B cell (primary cell): Measurements from ENCODE around the gene PCDHGB6. TPM values are rescaled to one million over a fixed set of nuclear protein-coding genes. Genes with fewer than 3 reads are reported as not detected.
A peak's percentile ranks its signal among the peaks of the same experiment; 100 is the strongest.

ENCODE experiments used
- ATAC-seq: fragments of 200-7000 bp; cut with Tn5 transposase; one replicate; pipeline ENCODE4 v1.10.0; 2021; ENCODE audit warnings: low read depth, mild to moderate bottlenecking, moderate number of reproducible peaks, moderate library complexity
- CTCF ChIA-PET: fragments of 350-600 bp; sonication (Branson Sonifier 250); formaldehyde crosslinking; loops from one replicate; lab custom pipeline; 2021; ENCODE audit warnings: antibody characterized with exemption, inconsistent platforms; lab: Charles Lee
- POLR2A ChIA-PET: fragments of 350-600 bp; sonication (Branson Sonifier 250); formaldehyde crosslinking; loops from one replicate; lab custom pipeline; 2021; ENCODE audit warnings: antibody characterized with exemption; lab: Charles Lee
- DNase-seq: peaks from one replicate; pipeline ENCODE4 v3.0.0; 2013
- H2AFZ ChIP-seq: 2 replicates; pipeline ENCODE4 v1.6.1; 2012; ENCODE audit warnings: mild to moderate bottlenecking, low read depth, low read length; ENCODE audit not compliant: insufficient read depth, poor library complexity, severe bottlenecking
- H3K27ac ChIP-seq, 2 donors: 1 replicate in 1 of 2; 2 replicates in 1 of 2; pipeline ENCODE4 v1.5.1; 2012 to 2013; ENCODE audit warnings: low read length in 2 of 2, mild to moderate bottlenecking in 2 of 2, moderate library complexity in 1 of 2
- H3K27me3 ChIP-seq, 4 experiments: fragments of 200-600 bp in 1 of 4; sonication (generic) in 1 of 4; replicated peaks in 1 of 4; 1 replicate in 2 of 4; 2 replicates in 2 of 4; pipeline versions ENCODE4 v1.6.1 to v1.7.0; 2013 to 2016; ENCODE audit warnings: low read length in 3 of 4, mild to moderate bottlenecking in 2 of 4, mixed read lengths in 1 of 4, moderate library complexity in 1 of 4; ENCODE audit not compliant: insufficient read depth in 4 of 4, control insufficient read depth in 3 of 4; ENCODE audit errors: control extremely low read depth in 1 of 4
- H3K36me3 ChIP-seq, 2 experiments: replicated peaks in 1 of 2; 1 replicate in 1 of 2; 2 replicates in 1 of 2; pipeline versions ENCODE4 v1.6.1 to v1.7.1; 2013; ENCODE audit warnings: low read length in 1 of 2; ENCODE audit not compliant: insufficient read depth in 2 of 2, control insufficient read depth in 1 of 2; ENCODE audit errors: control extremely low read depth in 1 of 2, extremely low read depth in 1 of 2
- H3K4me1 ChIP-seq, 2 donors: fragments of 200-600 bp in 1 of 2; sonication (generic) in 1 of 2; 1 replicate in 1 of 2; 2 replicates in 1 of 2; pipeline versions ENCODE4 v1.5.1 to v1.6.1; 2013 to 2017; ENCODE audit warnings: low read length in 2 of 2; ENCODE audit not compliant: control insufficient read depth in 2 of 2, insufficient read depth in 2 of 2
- H3K4me2 ChIP-seq: replicated peaks from 2 replicates; pipeline ENCODE3; 2012; ENCODE audit warnings: mild to moderate bottlenecking, low read depth, low read length; ENCODE audit not compliant: poor library complexity, severe bottlenecking
- H3K4me3 ChIP-seq, 5 experiments: fragments of 200-600 bp in 1 of 5; sonication (generic) in 1 of 5; 1 replicate in 3 of 5; 2 replicates in 2 of 5; pipeline versions ENCODE4 v1.5.1 to v1.7.0; 2011 to 2016; ENCODE audit warnings: low read length in 4 of 5, mild to moderate bottlenecking in 4 of 5, low read depth in 2 of 5, control low read depth in 1 of 5, moderate library complexity in 1 of 5; ENCODE audit not compliant: insufficient read depth in 1 of 5; ENCODE audit errors: control extremely low read depth in 1 of 5, extremely low read depth in 1 of 5
- H3K79me2 ChIP-seq: fragments of 200-600 bp; sonication (generic); one replicate; pipeline ENCODE4 v1.6.0; 2016; ENCODE audit warnings: low read length; ENCODE audit not compliant: control insufficient read depth, insufficient read depth
- H3K9ac ChIP-seq: fragments of 200-600 bp; sonication (generic); 2 replicates; pipeline ENCODE4 v1.6.1; 2017; ENCODE audit warnings: mild to moderate bottlenecking, low read length, moderate library complexity
- H3K9me3 ChIP-seq, 3 donors: one replicate each; pipeline versions ENCODE4 v1.6.1 to v1.7.1; 2013; ENCODE audit warnings: low read length in 2 of 3; ENCODE audit not compliant: control insufficient read depth in 2 of 3, insufficient read depth in 1 of 3; ENCODE audit errors: control extremely low read depth in 1 of 3
- H4K20me1 ChIP-seq: 2 replicates; pipeline ENCODE4 v1.6.0; 2012; ENCODE audit warnings: mild to moderate bottlenecking, low read length; ENCODE audit not compliant: insufficient read depth, control insufficient read depth, poor library complexity, severe bottlenecking
- H3K27ac Mint-ChIP-seq: one replicate; pipeline ENCODE4 v1.8.0; 2021; ENCODE audit warnings: mixed read lengths
- H3K27me3 Mint-ChIP-seq: one replicate; pipeline ENCODE4 v1.8.0; 2021; ENCODE audit warnings: mixed read lengths
- H3K4me1 Mint-ChIP-seq: one replicate; pipeline ENCODE4 v1.8.0; 2021; ENCODE audit warnings: mixed read lengths
- H3K4me3 Mint-ChIP-seq: one replicate; pipeline ENCODE4 v1.8.0; 2021; ENCODE audit warnings: mixed read lengths
- H3K9me3 Mint-ChIP-seq: one replicate; pipeline ENCODE4 v1.8.0; 2022; ENCODE audit warnings: mixed read lengths; ENCODE audit not compliant: insufficient read depth
- CTCF ChIP-seq: fragments of 200-600 bp; IDR thresholded peaks from one replicate; pipeline ENCODE4 v1.8.0; 2022; ENCODE audit warnings: antibody characterized with exemption, mild to moderate bottlenecking
- EZH2 ChIP-seq: IDR thresholded peaks from 2 replicates; pipeline ENCODE4 v1.6.1; 2012; ENCODE audit warnings: borderline replicate concordance, low read depth, mild to moderate bottlenecking, moderate library complexity, low read length; ENCODE audit not compliant: insufficient read depth, poor library complexity, severe bottlenecking
- WGBS: methylation state at CpG from one replicate; pipeline ENCODE4 v1.1.5; 2013; ENCODE audit warnings: missing lambda C conversion rate; ENCODE audit not compliant: insufficient coverage; 5-methylcytosine and 5-hydroxymethylcytosine counted together
- intact Hi-C: fragments of 100-400 bp; cut with micrococcal nuclease; formaldehyde crosslinking; loops from one replicate; pipeline ENCODE4 v1.10.0; 2022
- polyA plus RNA-seq: library from polyadenylated mRNA; depleted of rRNA; stranded (reverse); fragments of >200 nt; gene quantifications from 2 replicates; pipeline ENCODE4 v1.2.3, GENCODE V29; 2012
- total RNA-seq, 2 donors: library from RNA; stranded (reverse); fragments of 120-200 nt in 1 of 2; gene quantifications; 1 replicate in 1 of 2; 2 replicates in 1 of 2; pipeline versions ENCODE4 v1.2.3 to v1.2.4, GENCODE V29; 2013 to 2022

PCDHGB6 gene
- total and polyA plus RNA-seq, 2 donors (not counting 1 experiment from before 2014, with no cell fraction given): 0.33 to 2.1 TPM

- ATAC-seq (no peak), DNase-seq (no peak)
- no peaks in the 10 kb centered on the region for H3K79me2 ChIP-seq
- no peak overlapping the region for H3K4me2 ChIP-seq
- Mint-ChIP-seq H3K4me3 (peak overlapping the region; percentile 81), H3K9me3 (peaks cover 7% of the 10 kb centered on the region), H3K27ac (no peak overlapping the region), H3K27me3 (peaks cover 60% of the 10 kb centered on the region), H3K4me1 (peaks cover 3% of the 10 kb centered on the region)
- H4K20me1 ChIP-seq: no peaks in the 10 kb centered on the region
- no peaks in the 10 kb centered on the region for H3K4me1 ChIP-seq
- peaks cover 0 to 44% (median 30%) of the 10 kb centered on the region in 4 experiments for H3K27me3 ChIP-seq
- ChIA-PET CTCF (no interaction called here), POLR2A (no interaction called here)
- intact Hi-C loops: no loop called here
- H2AFZ ChIP-seq: no peak overlapping the region
- no peak overlapping the region for H3K27ac ChIP-seq
- H3K9ac ChIP-seq: no peak overlapping the region
- H3K36me3 ChIP-seq: no peaks in the 10 kb centered on the region
- H3K9me3 ChIP-seq: peaks cover 6 to 35% (median 23%) of the 10 kb centered on the region in 3 donors
- TF ChIP-seq EZH2: no peak
- TF ChIP-seq CTCF: no peak
- 44% methylated on average over 13 of the region's 21 CpGs for WGBS
- H3K4me3 ChIP-seq: no peak overlapping the region
These were observed 24.5 kb upstream of the PCDHGB6 start for GRCh38 chr5:141383345-141383744.

GRCh38 chr5:141384471-141385267 lies 23.2 kb upstream of the PCDHGB6 start:
- H3K4me2 ChIP-seq: no peak overlapping the region
- peaks cover 0 to 56% (median 34%) of the 10 kb centered on the region in 4 experiments for H3K27me3 ChIP-seq
- WGBS: 56% methylated on average over 40 of the region's 43 CpGs
- Mint-ChIP-seq H3K27ac (no peak overlapping the region), H3K4me3 (no peak overlapping the region), H3K27me3 (peaks cover 66% of the 10 kb centered on the region), H3K4me1 (peaks cover 3% of the 10 kb centered on the region), H3K9me3 (peaks cover 9% of the 10 kb centered on the region)
- POLR2A ChIA-PET: no interaction called here
- intact Hi-C loops: no loop called here
- peaks cover 6 to 45% (median 23%) of the 10 kb centered on the region in 3 donors for H3K9me3 ChIP-seq
- H3K27ac ChIP-seq: no peak overlapping the region
- H2AFZ ChIP-seq: no peak overlapping the region
- ATAC-seq (no peak), DNase-seq (no peak)
- no peak for TF ChIP-seq EZH2
- no peak for TF ChIP-seq CTCF
- H3K4me1 ChIP-seq: no peaks in the 10 kb centered on the region
- H3K9ac ChIP-seq: no peak overlapping the region
- H3K79me2 ChIP-seq: no peaks in the 10 kb centered on the region
- no peak overlapping the region for H3K4me3 ChIP-seq
- no peaks in the 10 kb centered on the region for H3K36me3 ChIP-seq
- CTCF ChIA-PET: no interaction called here
- H4K20me1 ChIP-seq: no peaks in the 10 kb centered on the region
